ENCODE results near the gene SCGB1A1.

DNA sequence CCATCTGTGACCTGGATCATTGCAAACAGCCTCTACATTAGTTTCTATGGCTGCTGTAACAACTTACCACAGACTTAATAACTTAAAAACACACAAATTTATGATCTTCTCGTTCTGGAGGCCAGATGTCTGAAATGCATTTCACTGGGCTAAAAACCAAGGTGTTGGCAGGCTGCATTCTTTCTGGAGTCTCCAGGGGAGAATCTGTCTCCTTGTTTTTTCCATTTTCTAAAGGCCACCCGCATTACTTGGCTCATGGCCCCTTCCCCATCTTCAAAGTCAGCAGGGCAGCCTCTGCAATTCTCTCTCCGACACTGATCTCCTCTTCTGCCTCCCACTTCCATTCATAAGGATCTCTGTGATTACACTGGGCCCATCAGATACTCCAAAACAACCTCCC lies 11.6 kb downstream of the SCGB1A1 start:
- no peak for TF ChIP-seq EZH2 (IDR thresholded peaks at IDR 0.05; ENCODE audit: low read length, missing control alignments)
- TF ChIP-seq, protein P1, sequence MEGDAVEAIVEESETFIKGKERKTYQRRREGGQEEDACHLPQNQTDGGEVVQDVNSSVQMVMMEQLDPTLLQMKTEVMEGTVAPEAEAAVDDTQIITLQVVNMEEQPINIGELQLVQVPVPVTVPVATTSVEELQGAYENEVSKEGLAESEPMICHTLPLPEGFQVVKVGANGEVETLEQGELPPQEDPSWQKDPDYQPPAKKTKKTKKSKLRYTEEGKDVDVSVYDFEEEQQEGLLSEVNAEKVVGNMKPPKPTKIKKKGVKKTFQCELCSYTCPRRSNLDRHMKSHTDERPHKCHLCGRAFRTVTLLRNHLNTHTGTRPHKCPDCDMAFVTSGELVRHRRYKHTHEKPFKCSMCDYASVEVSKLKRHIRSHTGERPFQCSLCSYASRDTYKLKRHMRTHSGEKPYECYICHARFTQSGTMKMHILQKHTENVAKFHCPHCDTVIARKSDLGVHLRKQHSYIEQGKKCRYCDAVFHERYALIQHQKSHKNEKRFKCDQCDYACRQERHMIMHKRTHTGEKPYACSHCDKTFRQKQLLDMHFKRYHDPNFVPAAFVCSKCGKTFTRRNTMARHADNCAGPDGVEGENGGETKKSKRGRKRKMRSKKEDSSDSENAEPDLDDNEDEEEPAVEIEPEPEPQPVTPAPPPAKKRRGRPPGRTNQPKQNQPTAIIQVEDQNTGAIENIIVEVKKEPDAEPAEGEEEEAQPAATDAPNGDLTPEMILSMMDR (conservative IDR thresholded peaks at IDR 0.05 in 1 of 2, IDR thresholded peaks at IDR 0.05 in 1 of 2; ENCODE audit: low read depth in 1 of 2, low read length in 2 of 2), result no peak
